CD4-positive, alpha-beta memory T cell (primary cell): ENCODE measurements around the gene CSNK1G1. TPM values are rescaled to one million over a fixed set of nuclear protein-coding genes. Genes with fewer than 3 reads are reported as not detected.

ENCODE experiments used
- CTCF ChIA-PET: fragments of 350-600 bp; sonication (Branson Sonifier 250); formaldehyde crosslinking; loops from one replicate; lab custom pipeline; 2021; ENCODE audit warnings: inconsistent platforms; ENCODE audit not compliant: partially characterized antibody; lab: Charles Lee
- POLR2A ChIA-PET: fragments of 350-600 bp; sonication (Branson Sonifier 250); formaldehyde crosslinking; loops from one replicate; lab custom pipeline; 2021; ENCODE audit not compliant: partially characterized antibody; lab: Charles Lee
- DNase-seq, 5 donors: peaks; one replicate each; pipeline versions ENCODE4 v3.0.0 to v3.0.0-alpha.2; 2020 to 2022; ENCODE audit warnings: mixed read lengths in 1 of 5
- H3K27ac ChIP-seq: one replicate; pipeline ENCODE4 v1.7.0; 2013; ENCODE audit warnings: low read depth, low read length
- H3K27me3 ChIP-seq: 2 replicates; pipeline ENCODE4 v1.7.0; 2013; ENCODE audit warnings: mild to moderate bottlenecking, low read length, moderate library complexity; ENCODE audit not compliant: insufficient read depth
- H3K36me3 ChIP-seq: 2 replicates; pipeline ENCODE4 v1.7.0; 2013; ENCODE audit warnings: mild to moderate bottlenecking, low read length, moderate library complexity; ENCODE audit not compliant: insufficient read depth
- H3K4me1 ChIP-seq: 2 replicates; pipeline ENCODE4 v1.7.0; 2013; ENCODE audit warnings: mild to moderate bottlenecking, low read length, moderate library complexity; ENCODE audit not compliant: insufficient read depth
- H3K4me3 ChIP-seq, 2 donors: one replicate each; pipeline ENCODE4 v1.7.0; 2013; ENCODE audit warnings: low read length in 2 of 2, mild to moderate bottlenecking in 1 of 2
- H3K9me3 ChIP-seq, 2 donors: one replicate each; pipeline ENCODE4 v1.7.0; 2013; ENCODE audit warnings: low read length in 2 of 2, control low read depth in 1 of 2; ENCODE audit not compliant: control insufficient read depth in 1 of 2
- H3K27ac Mint-ChIP-seq, 7 donors: one replicate each; pipeline ENCODE4 v1.8.0; 2020 to 2021; ENCODE audit warnings: mixed read lengths in 7 of 7, mild to moderate bottlenecking in 6 of 7, inconsistent platforms in 3 of 7, moderate library complexity in 3 of 7
- H3K27me3 Mint-ChIP-seq, 2 donors: one replicate each; pipeline ENCODE4 v1.8.0; 2020 to 2021; ENCODE audit warnings: mixed read lengths in 2 of 2
- H3K36me3 Mint-ChIP-seq, 2 donors: one replicate each; pipeline ENCODE4 v1.8.0; 2020 to 2021; ENCODE audit warnings: mixed read lengths in 2 of 2, inconsistent platforms in 1 of 2, mild to moderate bottlenecking in 1 of 2
- H3K4me1 Mint-ChIP-seq, 4 donors: one replicate each; pipeline ENCODE4 v1.8.0; 2020 to 2021; ENCODE audit warnings: mixed read lengths in 4 of 4, mild to moderate bottlenecking in 1 of 4
- H3K4me3 Mint-ChIP-seq, 8 donors: one replicate each; pipeline ENCODE4 v1.8.0; 2020 to 2021; ENCODE audit warnings: mixed read lengths in 8 of 8, mild to moderate bottlenecking in 7 of 8, moderate library complexity in 6 of 8, inconsistent platforms in 3 of 8
- H3K9me3 Mint-ChIP-seq, 8 donors: one replicate each; pipeline ENCODE4 v1.8.0; 2020 to 2021; ENCODE audit warnings: mixed read lengths in 8 of 8, mild to moderate bottlenecking in 5 of 8, inconsistent platforms in 3 of 8, moderate library complexity in 1 of 8
- intact Hi-C: fragments of 100-400 bp; cut with micrococcal nuclease; formaldehyde crosslinking; loops from one replicate; pipeline ENCODE4 v1.15.1; 2023
- polyA plus RNA-seq, 2 donors: library from polyadenylated mRNA; unstranded; fragments of 300-500 nt; fragmentation: Illumina TruSeq; gene quantifications; one replicate each; pipeline ENCODE4 v1.2.3, GENCODE V29; 2021
- total RNA-seq, 2 experiments: library from RNA; stranded (reverse); gene quantifications; one replicate each; pipeline ENCODE4 v1.2.3, GENCODE V29; 2021

CSNK1G1 gene
- total and polyA plus RNA-seq, 4 experiments from 2014 or later: 6.2 to 27.7 (median 24.1) TPM

DNA sequence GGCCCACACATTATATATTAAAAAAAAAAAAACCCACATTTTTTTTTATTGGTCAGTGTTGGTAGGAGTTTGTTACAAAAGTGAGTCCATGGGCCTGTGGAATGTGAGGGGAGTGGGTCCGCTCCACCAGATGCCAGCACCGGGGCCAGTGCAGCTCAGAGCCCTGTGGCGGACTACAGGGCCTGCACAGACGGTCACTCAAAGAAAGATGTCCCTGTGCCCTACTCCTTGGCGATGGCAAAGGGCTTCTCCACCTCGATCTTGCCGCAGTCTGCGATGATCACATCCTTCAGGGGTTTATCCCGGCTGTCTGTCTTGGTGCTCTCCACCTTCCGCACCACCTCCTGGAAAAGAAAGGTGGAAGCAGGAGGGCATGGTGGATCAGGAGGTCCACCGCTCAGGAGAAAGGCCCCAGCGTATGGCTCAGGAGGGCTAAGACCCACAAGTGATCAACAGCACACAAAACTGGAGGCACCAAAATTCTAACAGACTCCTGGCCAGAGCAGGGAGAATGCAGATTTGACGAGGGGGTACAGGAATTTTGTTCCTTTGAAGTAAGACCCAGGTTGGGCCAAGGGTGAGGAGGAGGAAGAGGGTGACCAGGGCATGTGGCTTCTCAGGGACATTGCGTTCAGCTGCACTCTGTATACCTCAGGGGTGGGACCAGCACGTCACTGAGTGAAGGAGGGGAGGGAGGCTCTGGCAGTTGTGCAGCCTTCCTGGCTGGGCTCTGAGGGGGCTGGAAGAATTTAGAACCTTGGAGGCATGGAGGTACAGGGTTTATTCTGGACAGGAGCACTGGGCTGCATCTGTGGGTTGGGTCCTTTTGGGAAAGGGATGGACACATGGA lies 199.9 kb downstream of the CSNK1G1 start:
- CTCF ChIA-PET: interaction anchor here (0.7 to 3.4 kb wide), 6 partner anchors 12 to 680 kb away, joined by 3 to 28 read pairs (median 4); no protein-coding TSS in a partner anchor
- Histone ChIP-seq H3K4me3 (no peak overlapping the region), H3K9me3 (no peaks in the 10 kb centered on the region), H3K27ac (no peak overlapping the region), H3K36me3 (peaks cover 48% of the 10 kb centered on the region), H3K4me1 (peaks cover 52% of the 10 kb centered on the region), H3K27me3 (peaks cover 6% of the 10 kb centered on the region)
- intact Hi-C loops: no loop called here
- no peak for DNase-seq
- Mint-ChIP-seq H3K27me3 (peaks cover 3 to 6% of the 10 kb centered on the region in 2 donors), H3K4me1 (peaks cover 18 to 53% (median 34%) of the 10 kb centered on the region in 4 donors), H3K27ac (peak overlapping the region in 2 of 7 donors; percentile 17 to 72), H3K36me3 (peaks cover 36 to 59% of the 10 kb centered on the region in 2 donors), H3K4me3 (no peak overlapping the region), H3K9me3 (peaks cover 0 to 2% (median 0%) of the 10 kb centered on the region in 8 donors)
- POLR2A ChIA-PET: interaction anchor here (0.7 to 7.1 kb wide), 2 partner anchors 60 to 672 kb away, joined by 3 to 48 read pairs; partner anchors contain the start of genes CIAO2A and SNX1

DNA sequence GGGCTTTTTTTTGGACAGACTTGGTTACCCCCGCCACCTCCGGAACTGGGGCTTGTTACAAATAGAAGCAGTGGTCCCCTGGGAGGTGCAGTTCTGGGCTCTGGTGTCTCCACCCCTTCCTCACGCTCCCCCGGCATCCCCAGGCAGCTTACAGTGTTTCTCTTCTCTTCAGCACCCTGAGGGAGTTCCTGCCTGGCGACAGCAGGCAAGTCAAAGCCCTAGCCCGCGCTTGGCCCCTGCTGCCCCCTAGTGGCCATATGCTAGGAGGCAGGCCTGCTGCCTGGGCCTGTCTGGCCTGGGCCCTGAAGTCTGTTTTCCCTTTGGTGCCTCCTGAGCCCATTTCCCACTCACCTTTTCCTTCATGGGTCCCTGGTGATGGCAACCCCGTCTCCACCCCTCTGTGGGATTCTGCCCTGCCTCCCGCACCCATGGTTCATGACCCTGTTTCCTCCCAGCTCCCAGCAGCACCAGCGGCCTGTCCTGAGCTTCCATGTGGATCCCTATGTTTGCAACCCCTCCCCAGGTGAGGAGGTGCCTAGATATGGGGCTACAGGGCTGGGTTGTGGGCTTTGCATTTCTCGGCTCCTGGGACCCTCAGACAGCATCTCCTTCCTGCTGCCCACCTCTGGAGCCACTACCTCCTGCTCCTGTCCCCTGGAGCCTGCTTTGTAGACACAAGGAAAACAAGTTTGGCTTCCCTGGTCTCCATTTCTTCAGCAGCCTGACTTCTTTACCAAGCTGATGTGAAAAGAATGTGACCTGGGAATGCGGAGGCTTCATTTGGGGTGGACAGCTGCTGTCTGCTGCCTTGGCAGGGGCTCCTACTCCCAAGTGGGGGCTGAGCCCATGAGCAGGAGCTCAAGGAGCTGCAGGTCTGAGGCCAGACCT lies 202.2 kb downstream of the CSNK1G1 start:
- Histone ChIP-seq H3K36me3 (peaks cover 32% of the 10 kb centered on the region), H3K27ac (peak overlapping the region; percentile 11), H3K9me3 (no peaks in the 10 kb centered on the region), H3K4me1 (peaks cover 41% of the 10 kb centered on the region), H3K4me3 (no peak overlapping the region), H3K27me3 (peaks cover 6% of the 10 kb centered on the region)
- DNase-seq: peak; percentile 84 to 89 (median 86)
- POLR2A ChIA-PET: interaction anchor here (0.8 to 7.1 kb wide), 6 partner anchors 9 to 81 kb away, joined by 3 to 66 read pairs (median 3); partner anchors contain the start of genes CIAO2A, PPIB and SNX1
- H3K27ac Mint-ChIP-seq: peak overlapping the region in 6 of 7 donors; percentile 18 to 87 (median 76)
- intact Hi-C loops: loop anchor here (1.0 to 5.0 kb wide), 5 partner anchors 10 to 551 kb away; partner anchors contain the start of genes CSNK1G1, PPIB and SNX1
- H3K27me3 Mint-ChIP-seq: peaks cover 5 to 8% of the 10 kb centered on the region in 2 donors
- peak overlapping the region; percentile 72 to 92 (median 80) for H3K4me3 Mint-ChIP-seq
- peaks cover 19 to 51% (median 32%) of the 10 kb centered on the region in 4 donors for H3K4me1 Mint-ChIP-seq
- peaks cover 0 to 2% (median 0%) of the 10 kb centered on the region in 8 donors for H3K9me3 Mint-ChIP-seq
- CTCF ChIA-PET: interaction anchor here (0.6 to 5.0 kb wide), 24 partner anchors 9 to 717 kb away, joined by 3 to 43 read pairs (median 4); partner anchors contain the start of genes CIAO2A and PPIB
- peaks cover 23 to 42% of the 10 kb centered on the region in 2 donors for H3K36me3 Mint-ChIP-seq

DNA sequence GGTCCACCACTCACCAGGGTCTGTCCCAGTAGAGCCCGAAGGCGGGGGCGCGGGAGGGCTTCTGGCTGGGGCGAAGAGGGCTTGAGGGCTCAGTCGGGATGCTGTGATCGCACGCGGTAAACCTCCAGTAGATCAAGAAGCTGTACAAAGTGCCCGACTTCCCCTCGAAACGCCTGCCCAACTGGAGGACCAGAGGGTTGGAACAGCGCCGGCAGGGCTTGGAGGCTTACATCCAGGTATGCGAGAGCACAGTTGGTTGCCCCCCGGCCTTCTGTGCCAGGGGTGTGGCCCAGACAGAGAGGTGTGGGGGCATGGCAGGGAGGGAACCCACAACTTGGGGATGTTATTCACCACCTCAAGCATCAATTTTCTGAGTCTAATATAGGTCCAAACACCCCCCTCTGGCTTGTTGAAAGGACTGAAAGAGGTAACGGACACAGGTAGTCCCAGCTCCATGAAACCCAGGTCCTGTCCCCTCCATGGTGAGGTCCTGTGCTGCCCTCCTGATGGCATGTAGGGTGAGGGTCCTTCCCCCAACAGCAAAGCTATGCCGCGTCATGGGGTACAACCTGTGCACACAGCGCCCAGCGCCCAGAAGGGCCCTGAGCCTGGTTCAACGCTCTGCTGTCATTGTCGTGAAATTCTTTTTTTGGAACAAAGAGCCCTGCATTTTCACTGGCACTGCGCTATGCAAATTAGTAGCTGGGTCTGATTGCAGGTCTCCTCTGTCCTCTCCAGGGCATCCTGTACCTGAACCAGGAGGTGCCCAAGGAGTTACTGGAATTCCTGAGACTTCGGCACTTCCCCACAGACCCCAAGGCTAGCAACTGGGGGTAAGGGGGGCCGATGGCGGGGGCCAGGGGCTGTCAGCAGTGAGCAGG lies 203.2 kb downstream of the CSNK1G1 start:
- Mint-ChIP-seq H3K4me1 (peaks cover 14 to 42% (median 25%) of the 10 kb centered on the region in 4 donors), H3K27ac (peak overlapping the region in 1 of 7 donors; percentile 65), H3K9me3 (peaks cover 0 to 2% (median 0%) of the 10 kb centered on the region in 8 donors), H3K4me3 (peak overlapping the region; percentile 15 to 92 (median 54)), H3K36me3 (peaks cover 13 to 32% of the 10 kb centered on the region in 2 donors), H3K27me3 (peaks cover 5 to 8% of the 10 kb centered on the region in 2 donors)
- Histone ChIP-seq H3K4me1 (peaks cover 34% of the 10 kb centered on the region), H3K27me3 (peaks cover 6% of the 10 kb centered on the region), H3K27ac (no peak overlapping the region), H3K4me3 (peak overlapping the region in 1 of 2 donors; percentile 38), H3K36me3 (peaks cover 22% of the 10 kb centered on the region), H3K9me3 (no peaks in the 10 kb centered on the region)
- peak in 3 of 5 donors; percentile 15 to 20 (median 16) for DNase-seq
- ChIA-PET POLR2A (interaction anchor here (0.8 to 7.1 kb wide), 5 partner anchors 9 to 57 kb away, joined by 3 to 66 read pairs (median 3); partner anchors contain the start of genes CIAO2A, PPIB and SNX1), CTCF (interaction anchor here (0.6 to 5.0 kb wide), 20 partner anchors 8 to 641 kb away, joined by 3 to 43 read pairs (median 4); partner anchors contain the start of genes CIAO2A and PPIB)
- intact Hi-C loops: loop anchor here (1.0 to 5.0 kb wide), 5 partner anchors 11 to 550 kb away; partner anchors contain the start of genes CSNK1G1, PPIB and SNX1

DNA sequence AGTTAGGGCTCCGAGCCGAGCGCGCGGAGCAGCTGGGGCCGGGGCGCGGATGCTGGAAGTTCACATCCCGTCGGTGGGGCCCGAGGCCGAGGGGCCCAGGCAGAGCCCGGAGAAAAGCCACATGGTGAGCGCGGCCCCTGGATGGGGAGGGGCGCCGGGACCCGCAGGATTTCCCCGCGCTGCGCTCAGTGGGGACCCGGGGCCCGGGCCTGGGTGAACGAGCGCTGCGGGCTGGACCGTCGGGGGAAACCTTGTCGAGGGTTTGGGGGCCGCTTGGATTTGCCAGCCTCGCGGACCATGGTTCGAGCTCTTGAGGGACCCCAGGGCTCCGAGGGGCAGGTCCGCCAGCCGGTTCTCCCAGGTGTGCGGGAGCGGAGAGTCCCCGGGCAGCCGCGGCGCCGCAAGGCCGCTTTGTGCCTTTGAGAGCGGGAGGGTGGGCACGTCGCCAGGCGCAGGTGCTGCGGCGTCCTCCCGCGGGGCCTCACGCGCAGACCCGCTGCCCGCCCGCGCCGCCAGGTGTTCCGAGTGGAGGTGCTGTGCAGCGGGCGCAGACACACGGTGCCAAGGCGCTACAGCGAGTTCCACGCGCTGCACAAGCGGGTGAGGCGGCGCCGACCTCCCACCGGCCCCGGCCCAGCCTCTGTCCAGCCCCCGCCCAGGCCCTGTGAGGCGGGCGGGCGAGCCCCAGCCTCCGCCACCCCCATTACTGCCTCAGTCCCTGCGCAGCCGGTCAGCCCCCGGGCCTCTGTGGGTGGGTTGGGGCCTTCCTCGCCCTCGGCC lies 204.1 kb downstream of the CSNK1G1 start, which contains the start of gene SNX22:
SNX22 (plus strand) TSS at position 5 of the 780 bp plus-strand sequence; CDS start at position 50, 45 bp downstream.
- ChIA-PET CTCF (interaction anchor here (1.4 to 5.0 kb wide), 3 partner anchors 12 to 84 kb away, joined by 4 to 43 read pairs (median 5); partner anchors contain the start of gene PPIB), POLR2A (interaction anchor here (4.6 to 7.1 kb wide), 2 partner anchors 10 to 56 kb away, joined by 48 to 66 read pairs; partner anchors contain the start of genes CIAO2A, PPIB and SNX1)
- Histone ChIP-seq H3K4me1 (peaks cover 34% of the 10 kb centered on the region), H3K36me3 (peaks cover 14% of the 10 kb centered on the region), H3K27ac (no peak within 1 kb of the TSS), H3K27me3 (peaks cover 6% of the 10 kb centered on the region), H3K4me3 (peak within 1 kb of the TSS; percentile 23 to 38), H3K9me3 (no peaks in the 10 kb centered on the region)
- intact Hi-C loops: loop anchor here (2.0 to 5.0 kb wide), 3 partner anchors 15 to 550 kb away; partner anchors contain the start of gene SNX1
- Mint-ChIP-seq H3K4me1 (peaks cover 14 to 38% (median 25%) of the 10 kb centered on the region in 4 donors), H3K27ac (peak within 1 kb of the TSS in 1 of 7 donors; percentile 64), H3K4me3 (peak within 1 kb of the TSS; percentile 59 to 92 (median 74)), H3K36me3 (peaks cover 9 to 24% of the 10 kb centered on the region in 2 donors), H3K27me3 (peaks cover 5 to 8% of the 10 kb centered on the region in 2 donors), H3K9me3 (peaks cover 0 to 2% (median 0%) of the 10 kb centered on the region in 8 donors)
- peak in 3 of 5 donors; percentile 23 to 39 (median 39) for DNase-seq

DNA sequence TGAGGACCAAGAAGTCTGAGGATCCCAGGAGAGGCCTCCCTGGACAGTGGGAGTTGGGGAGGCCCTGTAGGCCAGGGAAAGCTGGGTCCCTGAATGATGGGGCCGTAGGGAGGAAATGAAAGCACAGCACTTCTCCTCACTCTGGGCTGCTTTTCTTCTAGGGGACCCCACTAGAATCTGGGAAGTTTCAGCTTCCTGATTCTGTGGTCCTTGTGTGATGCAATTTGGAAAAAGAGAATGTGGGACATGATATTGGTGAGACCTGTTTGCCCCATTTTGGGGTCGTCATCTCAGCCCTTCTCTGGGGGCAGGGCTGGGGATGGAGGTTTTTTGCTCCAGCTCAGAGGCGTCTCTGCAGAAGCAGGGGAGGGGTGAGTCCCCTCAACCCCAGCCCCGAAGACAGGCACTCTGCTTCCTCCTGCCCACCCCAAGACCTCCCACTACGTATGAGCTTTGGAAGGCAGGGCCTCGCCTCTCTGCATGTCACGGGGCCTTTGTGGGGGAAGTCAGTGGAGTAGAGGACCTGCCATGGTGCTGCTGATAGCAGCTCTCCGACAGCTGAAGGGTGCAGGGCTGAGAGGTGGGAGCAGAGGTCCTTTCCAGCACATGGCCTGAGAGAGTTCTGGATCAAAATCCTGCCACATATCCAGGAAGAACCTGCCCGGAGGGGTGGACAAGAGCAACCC lies 205.9 kb downstream of the CSNK1G1 start:
- POLR2A ChIA-PET: interaction anchor here (0.6 to 7.1 kb wide), 5 partner anchors 12 to 471 kb away, joined by 3 to 66 read pairs (median 5); partner anchors contain the start of genes CIAO2A, PPIB and SNX1

More for the DNA sequence above, 205.9 kb downstream of the CSNK1G1 start:
- CTCF ChIA-PET: interaction anchor here (1.3 kb wide), 1 partner anchor 12 kb away, joined by 5 read pairs; no protein-coding TSS in a partner anchor
- peaks cover 0 to 8% of the 10 kb centered on the region in 2 donors for H3K36me3 Mint-ChIP-seq
- peaks cover 0 to 2% (median 0%) of the 10 kb centered on the region in 8 donors for H3K9me3 Mint-ChIP-seq
- H3K27ac Mint-ChIP-seq: peak overlapping the region in 4 of 7 donors; percentile 5 to 52 (median 21)
- peaks cover 3% of the 10 kb centered on the region for H3K36me3 ChIP-seq
- no peaks in the 10 kb centered on the region for H3K9me3 ChIP-seq
- peak overlapping the region in 6 of 8 donors; percentile 4 to 61 (median 35) for H3K4me3 Mint-ChIP-seq
- peaks cover 34% of the 10 kb centered on the region for H3K4me1 ChIP-seq
- H3K4me1 Mint-ChIP-seq: peaks cover 14 to 35% (median 24%) of the 10 kb centered on the region in 4 donors
- H3K27ac ChIP-seq: no peak overlapping the region
- H3K27me3 ChIP-seq: peaks cover 6% of the 10 kb centered on the region
- H3K4me3 ChIP-seq: no peak overlapping the region
- intact Hi-C loops: loop anchor here (5.0 kb wide), 1 partner anchor 548 kb away; no protein-coding TSS in a partner anchor
- peaks cover 5 to 8% of the 10 kb centered on the region in 2 donors for H3K27me3 Mint-ChIP-seq
- no peak for DNase-seq
